ENCODE measurements around the gene CSRP2. TPM values are rescaled to one million over a fixed set of nuclear protein-coding genes. Genes with fewer than 3 reads are reported as not detected.

The CSRP2 gene
- total RNA-seq, 1 donor from 2014 or later = 22.8 TPM

DNA sequence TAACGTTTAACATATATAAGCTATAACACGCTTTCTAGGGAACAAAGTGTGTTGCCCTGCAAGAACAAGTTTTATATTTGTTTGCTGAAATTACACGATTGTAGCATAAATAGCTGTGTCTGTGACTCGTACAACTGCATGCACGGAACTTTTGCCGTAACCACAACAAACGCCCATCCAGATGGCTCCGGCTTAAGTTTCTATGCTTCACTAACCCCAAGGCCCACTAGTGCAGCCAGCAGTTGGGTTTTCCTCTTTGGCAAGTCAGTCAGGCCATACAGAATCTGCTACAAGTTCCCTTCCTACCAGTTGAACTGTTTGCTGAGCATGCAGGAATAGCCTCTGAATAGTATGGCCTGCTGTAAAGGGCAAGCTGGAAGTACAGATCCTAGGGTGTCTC, 12.1 kb downstream of the CSRP2 start:
- Histone ChIP-seq H3K27ac (replicated peaks) (no peak overlapping the region), H3K4me3 (no peak overlapping the region), H3K36me3 (no peaks in the 10 kb centered on the region), H3K9me3 (replicated peaks) (no peaks in the 10 kb centered on the region), H3K4me1 (peaks cover 15% of the 10 kb centered on the region), H3K27me3 (ENCODE audit: low read depth) (no peaks in the 10 kb centered on the region)
- DNase-seq = no peak
- TF ChIP-seq, protein P1, sequence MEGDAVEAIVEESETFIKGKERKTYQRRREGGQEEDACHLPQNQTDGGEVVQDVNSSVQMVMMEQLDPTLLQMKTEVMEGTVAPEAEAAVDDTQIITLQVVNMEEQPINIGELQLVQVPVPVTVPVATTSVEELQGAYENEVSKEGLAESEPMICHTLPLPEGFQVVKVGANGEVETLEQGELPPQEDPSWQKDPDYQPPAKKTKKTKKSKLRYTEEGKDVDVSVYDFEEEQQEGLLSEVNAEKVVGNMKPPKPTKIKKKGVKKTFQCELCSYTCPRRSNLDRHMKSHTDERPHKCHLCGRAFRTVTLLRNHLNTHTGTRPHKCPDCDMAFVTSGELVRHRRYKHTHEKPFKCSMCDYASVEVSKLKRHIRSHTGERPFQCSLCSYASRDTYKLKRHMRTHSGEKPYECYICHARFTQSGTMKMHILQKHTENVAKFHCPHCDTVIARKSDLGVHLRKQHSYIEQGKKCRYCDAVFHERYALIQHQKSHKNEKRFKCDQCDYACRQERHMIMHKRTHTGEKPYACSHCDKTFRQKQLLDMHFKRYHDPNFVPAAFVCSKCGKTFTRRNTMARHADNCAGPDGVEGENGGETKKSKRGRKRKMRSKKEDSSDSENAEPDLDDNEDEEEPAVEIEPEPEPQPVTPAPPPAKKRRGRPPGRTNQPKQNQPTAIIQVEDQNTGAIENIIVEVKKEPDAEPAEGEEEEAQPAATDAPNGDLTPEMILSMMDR (IDR thresholded peaks at IDR 0.05; ENCODE audit: borderline replicate concordance) = no peak
- intact Hi-C loops (cut with micrococcal nuclease) = no loop called here

DNA sequence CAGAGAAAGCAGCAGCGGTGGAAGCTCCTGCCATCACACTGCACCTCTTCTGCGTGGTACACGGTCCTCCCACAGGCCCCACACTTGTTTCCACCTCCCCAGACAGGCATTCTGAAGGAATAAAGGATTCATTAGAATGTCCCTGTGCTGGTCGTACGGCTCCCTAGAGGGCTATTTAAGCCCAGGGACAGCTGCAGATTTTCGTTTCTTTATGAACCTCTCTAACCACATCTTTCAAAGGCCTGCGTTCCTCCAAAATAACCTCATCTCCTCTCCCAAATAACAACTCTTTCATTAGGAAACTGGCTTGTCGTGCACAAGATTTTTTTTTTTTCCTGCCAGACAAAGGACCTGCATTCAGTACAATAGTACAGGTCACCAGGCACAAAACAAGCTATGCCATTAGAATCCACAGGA, 12.7 kb downstream of the CSRP2 start:
- H3K4me1 ChIP-seq = peaks cover 15% of the 10 kb centered on the region
- intact Hi-C loops (cut with micrococcal nuclease) = no loop called here
- H3K27ac ChIP-seq (replicated peaks) = no peak overlapping the region

DNA sequence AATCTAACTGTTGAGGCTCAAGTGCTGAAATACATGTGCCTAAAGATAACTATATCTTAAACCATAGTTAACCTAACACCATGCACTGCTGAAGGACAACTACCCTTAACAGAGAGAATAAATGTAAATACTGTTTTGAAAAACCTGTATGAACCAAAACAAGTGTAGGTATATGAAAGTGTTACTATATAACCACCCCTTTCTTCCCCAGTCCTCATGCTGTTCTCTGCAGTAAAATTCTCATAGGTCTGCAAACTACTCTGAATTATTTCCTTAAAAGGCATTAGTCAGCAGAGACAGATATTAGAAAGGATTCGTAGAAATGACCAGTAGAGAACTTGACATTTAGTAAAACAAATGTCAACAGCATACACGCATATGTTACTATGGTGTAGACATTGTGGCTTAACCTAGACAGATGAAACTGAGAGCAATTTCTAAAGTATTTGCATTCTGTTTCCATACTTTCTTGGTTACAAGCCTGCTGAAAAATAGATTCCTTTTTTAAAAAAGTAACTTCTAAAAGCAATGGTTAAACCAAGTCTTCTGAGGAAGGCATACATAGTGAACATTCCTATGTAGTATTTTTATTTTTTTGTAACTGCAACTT, 13.9 kb downstream of the CSRP2 start:
- H3K4me1 ChIP-seq = peaks cover 15% of the 10 kb centered on the region
- TF ChIP-seq, protein P1 (IDR thresholded peaks at IDR 0.05; ENCODE audit: borderline replicate concordance) = no peak
- intact Hi-C loops (cut with micrococcal nuclease) = no loop called here
- H3K27ac ChIP-seq (replicated peaks) = no peak overlapping the region
- no peaks in the 10 kb centered on the region for H3K27me3 ChIP-seq (ENCODE audit: low read depth)
- H3K9me3 ChIP-seq (replicated peaks) = no peaks in the 10 kb centered on the region
- no peak for DNase-seq
- peaks cover 8% of the 10 kb centered on the region for H3K36me3 ChIP-seq
- H3K4me3 ChIP-seq = no peak overlapping the region

More for the DNA sequence above, 12.7 kb downstream of the CSRP2 start:
- H3K36me3 ChIP-seq = no peaks in the 10 kb centered on the region
- no peak overlapping the region for H3K4me3 ChIP-seq
- TF ChIP-seq, protein P1 (IDR thresholded peaks at IDR 0.05; ENCODE audit: borderline replicate concordance) = no peak
- no peak for DNase-seq
- no peaks in the 10 kb centered on the region for H3K27me3 ChIP-seq (ENCODE audit: low read depth)
- H3K9me3 ChIP-seq (replicated peaks) = no peaks in the 10 kb centered on the region

DNA sequence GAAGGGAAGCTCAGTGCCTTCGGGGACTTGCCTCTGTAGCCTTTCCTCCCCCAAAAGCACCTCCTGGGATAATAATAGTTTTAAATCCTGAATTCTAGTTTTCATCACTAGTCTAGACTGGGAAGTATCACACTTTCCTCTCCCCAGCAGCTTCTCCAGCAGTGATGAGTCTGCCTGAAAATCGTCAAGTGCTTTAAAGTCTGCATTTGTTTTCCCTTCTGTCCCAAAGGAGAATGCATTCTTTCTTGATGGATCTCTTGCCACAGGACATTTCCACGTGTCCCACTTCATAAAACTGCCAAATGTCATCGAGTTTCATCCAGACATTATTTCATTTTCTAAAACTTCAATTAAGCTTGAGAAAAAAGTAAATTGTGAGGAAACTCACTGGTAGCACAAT, 15.0 kb downstream of the CSRP2 start:
- intact Hi-C loops (cut with micrococcal nuclease) = no loop called here
- H3K27me3 ChIP-seq (ENCODE audit: low read depth) = no peaks in the 10 kb centered on the region
- DNase-seq = no peak
- H3K27ac ChIP-seq (replicated peaks) = no peak overlapping the region
- no peaks in the 10 kb centered on the region for H3K9me3 ChIP-seq (replicated peaks)
- H3K4me3 ChIP-seq = no peak overlapping the region
- TF ChIP-seq, protein P1 (IDR thresholded peaks at IDR 0.05; ENCODE audit: borderline replicate concordance) = no peak
- peaks cover 15% of the 10 kb centered on the region for H3K4me1 ChIP-seq
- H3K36me3 ChIP-seq = peaks cover 18% of the 10 kb centered on the region

DNA sequence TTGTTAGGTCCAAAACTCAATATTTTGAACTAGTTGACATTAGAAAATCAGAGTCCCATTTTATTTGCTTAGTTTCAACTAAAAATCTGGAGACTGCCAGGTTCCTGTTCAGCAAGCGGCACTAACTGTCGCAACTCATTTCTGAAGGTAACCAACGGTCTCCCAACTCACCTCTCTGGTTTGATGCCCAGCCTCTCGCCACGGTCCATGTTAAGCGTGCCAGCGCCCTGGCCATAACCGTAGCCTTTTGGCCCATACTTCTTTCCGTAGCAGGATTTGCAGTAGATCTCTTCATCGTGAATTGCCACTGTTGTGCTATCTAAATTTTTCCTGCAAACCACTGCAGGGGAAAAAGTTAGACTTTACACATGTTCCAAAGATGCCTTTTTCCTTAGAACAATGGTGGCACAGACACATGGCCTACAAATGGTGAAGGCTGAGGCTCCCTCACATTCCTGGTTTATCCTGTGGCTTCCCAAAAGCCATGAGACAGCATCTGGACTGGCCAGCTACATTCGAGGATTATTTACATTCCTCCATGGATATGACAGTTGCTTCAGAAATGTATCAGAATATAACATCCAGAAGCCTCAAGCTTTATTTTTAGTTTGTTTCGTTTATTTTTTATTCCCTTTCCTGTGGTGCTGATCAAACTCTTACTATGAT, 15.7 kb downstream of the CSRP2 start:
- H3K27ac ChIP-seq (replicated peaks) = no peak overlapping the region
- H3K27me3 ChIP-seq (ENCODE audit: low read depth) = no peaks in the 10 kb centered on the region
- peaks cover 15% of the 10 kb centered on the region for H3K4me1 ChIP-seq
- TF ChIP-seq, protein P1 (IDR thresholded peaks at IDR 0.05; ENCODE audit: borderline replicate concordance) = no peak
- H3K9me3 ChIP-seq (replicated peaks) = no peaks in the 10 kb centered on the region
- peaks cover 20% of the 10 kb centered on the region for H3K36me3 ChIP-seq
- no peak for DNase-seq
- intact Hi-C loops (cut with micrococcal nuclease) = no loop called here
- H3K4me3 ChIP-seq = no peak overlapping the region

Data from left ventricle myocardium inferior (tissue), 1 donor.